Measurements from ENCODE around the gene RAPGEF1.

DNA sequence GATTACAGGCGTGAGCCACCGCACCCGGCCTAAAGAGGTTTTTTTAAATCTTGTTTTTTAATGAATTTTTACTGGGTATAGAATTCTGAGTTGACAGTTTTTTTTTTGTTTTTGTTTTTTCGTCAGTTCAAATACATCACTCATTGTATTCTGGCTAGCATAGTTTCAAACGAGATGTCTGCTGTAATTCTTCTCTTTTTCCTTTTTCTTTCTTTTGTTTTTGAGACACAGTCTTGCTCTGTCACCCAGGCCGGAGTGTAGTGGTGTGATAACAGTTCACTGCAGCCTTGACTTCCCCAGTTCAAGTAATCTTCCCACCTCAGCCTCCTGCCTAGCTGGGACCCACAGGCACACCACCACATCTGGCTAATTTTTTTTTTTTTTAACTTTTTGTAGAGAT lies 196.7 kb downstream of the RAPGEF1 start:
- no peak for TF ChIP-seq CTCF (IDR thresholded peaks at IDR 0.05)
- TF ChIP-seq POLR2A (IDR thresholded peaks at IDR 0.05): no peak

All from uterus (tissue), 2 donors.